Left renal pelvis (tissue), 4 donors: ENCODE results near the gene NOPCHAP1. TPM values are rescaled to one million over a fixed set of nuclear protein-coding genes. Genes with fewer than 3 reads are reported as not detected.
"Not testable (repeated sequence)": the region's sequence is repeated elsewhere in the genome, so short reads cannot be mapped to it uniquely, and the experiment has no call there.

Experiments
- DNase-seq, 4 donors: peaks; one replicate each; pipeline ENCODE4 v3.0.0-alpha.2; 2013; ENCODE audit warnings: low read depth in 4 of 4, low spot score in 3 of 4
- polyA plus RNA-seq, 4 donors: library from polyadenylated mRNA; unstranded; fragments of 120-200 nt; gene quantifications; one replicate each; pipeline ENCODE4 v1.2.1, GENCODE V29; 2013; ENCODE audit not compliant: insufficient read length in 4 of 4

Gene NOPCHAP1
- 10 to 100 TPM; 12.3 to 15.1 (median 13.0) TPM for polyA plus RNA-seq

DNA sequence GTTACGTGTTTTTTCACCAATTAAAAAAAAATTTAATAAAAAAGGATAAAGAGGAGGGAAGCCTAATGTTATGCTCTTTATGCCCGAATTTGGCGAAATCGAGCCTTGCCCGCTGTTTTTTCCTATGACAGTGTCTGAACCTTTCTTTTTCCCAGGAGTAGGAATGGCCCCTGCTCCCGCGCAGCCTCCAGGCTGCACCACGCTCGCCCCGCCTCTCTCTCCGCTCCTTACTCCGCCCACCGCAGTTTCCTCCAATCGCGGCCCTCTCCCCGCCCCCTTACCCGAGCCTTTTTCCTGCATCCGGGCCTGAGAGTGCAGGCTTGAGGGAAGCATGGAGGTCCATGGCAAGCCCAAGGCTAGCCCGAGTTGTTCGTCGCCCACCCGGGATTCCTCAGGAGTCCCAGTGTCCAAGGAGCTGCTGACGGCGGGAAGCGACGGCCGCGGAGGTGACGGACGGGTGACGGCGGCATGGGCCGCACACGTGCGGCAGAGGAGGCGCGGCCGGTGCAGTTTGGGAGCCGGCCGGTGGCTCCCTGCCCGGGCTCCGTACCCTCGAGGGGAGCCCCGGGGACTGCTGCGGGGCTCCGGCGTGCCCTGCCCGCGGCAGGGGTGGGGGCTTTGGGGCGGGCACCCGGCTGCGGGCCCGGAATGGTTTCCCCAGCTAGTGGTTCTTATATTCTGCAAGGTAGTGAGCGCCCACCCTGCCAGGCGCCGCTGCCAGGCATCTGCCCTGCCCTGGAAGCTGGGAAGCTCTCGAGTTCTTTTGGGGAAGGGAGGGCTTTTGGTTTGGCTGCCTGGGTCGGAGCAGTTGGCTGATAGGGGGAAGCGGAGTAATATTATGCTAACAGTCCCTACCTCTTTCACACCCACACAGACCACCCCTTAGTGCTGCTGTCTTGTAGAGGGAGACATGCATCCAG, at the start of gene NOPCHAP1:
NOPCHAP1 (plus strand) TSS at position 295 of the 920 bp plus-strand sequence; CDS start at position 332, 37 bp downstream.
- peak; percentile 74 to 81 (median 78) for DNase-seq

GRCh38 chr12:104938371-104938770, 47.7 kb upstream of the NOPCHAP1 start:
- no peak for DNase-seq

DNA sequence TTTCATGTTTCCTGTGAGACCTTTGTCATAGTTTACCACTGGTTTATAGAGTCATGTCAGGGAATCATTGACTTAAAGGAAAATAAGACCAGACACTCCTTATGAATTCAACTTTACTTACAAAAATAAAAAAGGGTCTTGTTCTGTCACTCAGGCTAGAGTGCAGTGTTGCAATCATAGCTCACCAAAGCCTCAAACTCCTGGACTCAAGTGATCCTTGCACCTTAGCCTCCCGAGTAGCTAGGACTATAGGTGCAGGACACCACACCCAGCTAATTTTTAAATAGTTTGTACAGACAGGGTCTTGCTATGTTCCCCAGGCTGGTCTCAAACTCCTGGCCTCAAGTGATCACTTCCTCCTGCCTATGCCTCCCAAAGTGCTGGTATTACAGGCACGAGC, 47.0 kb upstream of the NOPCHAP1 start:
- DNase-seq: no peak

- no peak for DNase-seq
Observed at GRCh38 chr12:104941454-104941853, 44.7 kb upstream of the NOPCHAP1 start.

- no peak for DNase-seq
Observed at GRCh38 chr12:104942075-104942474, 44.0 kb upstream of the NOPCHAP1 start.

DNA sequence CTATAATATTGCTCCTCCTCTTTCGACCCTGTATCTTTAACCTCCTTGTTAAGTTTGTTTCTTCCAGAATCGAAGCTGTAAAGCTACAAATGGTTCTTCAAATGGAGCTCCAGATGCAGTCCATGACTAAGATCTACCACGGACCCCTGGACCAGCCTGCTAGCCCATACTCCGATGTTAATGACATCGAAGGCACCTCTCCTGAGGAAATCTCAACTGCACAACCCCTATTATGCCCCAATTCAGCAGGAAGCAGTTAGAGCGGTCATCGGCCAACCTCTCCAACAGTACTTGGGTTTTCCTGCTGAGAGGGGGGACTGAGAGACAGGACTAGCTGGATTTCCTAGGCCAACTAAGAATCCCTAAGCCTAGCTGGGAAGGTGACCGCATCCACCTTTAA, 42.7 kb upstream of the NOPCHAP1 start:
- DNase-seq: not testable (repeated sequence)

- DNase-seq: no peak
Observed at GRCh38 chr12:104944252-104944651, 41.9 kb upstream of the NOPCHAP1 start.

DNA sequence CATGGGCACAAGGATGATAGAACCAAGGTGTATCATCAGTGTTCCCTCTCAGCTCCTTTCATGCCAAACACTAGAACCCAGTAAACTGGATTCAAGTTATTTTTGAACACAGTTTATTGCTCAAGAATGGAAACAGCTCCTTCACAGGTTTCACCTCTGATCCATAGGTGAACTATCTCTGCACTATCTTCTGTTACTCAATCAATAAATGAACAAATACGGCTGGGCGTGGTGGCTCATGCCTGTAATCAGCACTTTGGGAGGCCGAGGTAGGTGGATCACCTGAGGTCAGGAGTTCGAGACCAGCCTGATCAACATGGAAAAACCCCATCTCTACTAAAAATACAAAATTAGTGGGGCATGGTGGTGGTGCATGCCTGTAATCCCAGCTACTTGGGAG, 37.4 kb upstream of the NOPCHAP1 start:
- DNase-seq: not testable (repeated sequence)

DNA sequence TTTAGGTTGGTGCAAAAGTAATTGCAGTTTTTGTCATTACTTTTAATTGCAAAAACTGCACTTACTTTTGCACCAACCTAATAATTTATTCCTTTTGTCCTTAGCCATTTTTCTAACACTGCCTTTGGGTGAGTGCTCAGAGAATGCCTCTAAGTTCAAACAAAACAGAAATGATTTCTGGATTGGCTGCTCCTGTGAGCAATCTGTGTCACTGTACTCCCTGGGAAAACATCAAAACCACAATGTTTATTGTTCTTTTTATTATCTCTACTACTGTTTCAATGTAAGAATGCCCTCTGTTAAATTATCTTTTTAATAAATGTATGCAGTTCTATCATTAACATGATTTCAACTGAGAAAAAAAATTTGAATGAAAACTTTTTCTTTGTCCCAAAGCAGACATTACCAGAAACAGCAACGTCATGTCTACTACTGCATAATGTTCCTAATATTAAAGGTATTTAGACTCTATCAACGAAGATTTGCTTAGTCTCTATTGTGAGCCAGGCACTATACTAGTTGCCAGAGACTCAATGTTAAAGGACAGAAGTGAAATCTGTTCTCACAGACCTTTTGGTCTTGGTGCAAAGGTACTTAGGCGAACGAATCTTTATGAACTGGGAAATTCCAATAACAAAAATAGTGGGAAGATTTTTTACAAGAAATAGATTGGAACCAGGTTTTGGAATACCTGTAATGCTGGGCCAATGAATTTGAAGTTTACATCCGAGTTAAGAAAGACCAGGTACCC, 34.2 kb upstream of the NOPCHAP1 start:
- DNase-seq: no peak

DNA sequence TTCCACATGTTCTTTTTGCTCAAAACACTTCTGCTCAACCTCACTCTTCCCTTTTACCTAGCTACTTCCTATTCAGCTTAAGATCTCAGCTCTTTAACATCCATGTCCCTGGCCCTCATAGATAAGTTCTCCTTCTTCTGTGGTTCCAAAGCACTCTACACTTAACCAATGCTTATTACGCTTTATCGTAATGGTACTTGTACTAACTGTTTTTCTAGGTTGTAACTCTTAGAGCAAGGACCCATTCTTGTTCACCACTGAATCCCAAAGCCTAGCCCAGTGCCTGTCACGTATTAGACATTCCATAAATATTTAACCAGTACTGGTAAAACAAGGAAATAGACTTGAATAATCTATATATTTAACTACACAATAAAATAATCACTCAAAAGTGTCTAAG, 33.3 kb upstream of the NOPCHAP1 start:
- DNase-seq: no peak

DNA sequence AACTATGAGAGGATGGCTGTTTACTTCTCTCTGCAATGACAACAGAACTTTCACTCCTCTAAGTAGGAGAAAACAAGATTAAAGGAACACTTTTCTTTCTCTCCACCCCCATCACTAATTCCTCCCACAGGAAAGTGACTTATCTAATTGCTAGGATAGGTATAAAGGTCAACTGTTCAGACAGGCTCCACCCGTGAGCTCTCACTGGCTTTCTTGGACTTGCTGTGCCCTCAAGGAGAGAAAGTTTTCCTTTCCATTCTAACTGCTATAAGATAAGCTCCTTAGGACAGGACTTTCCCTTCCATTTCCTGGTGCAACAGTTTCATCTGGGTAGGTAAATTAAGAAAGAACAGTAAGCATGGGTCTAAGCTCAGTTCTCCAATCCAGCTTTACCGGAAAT, 32.8 kb upstream of the NOPCHAP1 start:
- DNase-seq: no peak

DNA sequence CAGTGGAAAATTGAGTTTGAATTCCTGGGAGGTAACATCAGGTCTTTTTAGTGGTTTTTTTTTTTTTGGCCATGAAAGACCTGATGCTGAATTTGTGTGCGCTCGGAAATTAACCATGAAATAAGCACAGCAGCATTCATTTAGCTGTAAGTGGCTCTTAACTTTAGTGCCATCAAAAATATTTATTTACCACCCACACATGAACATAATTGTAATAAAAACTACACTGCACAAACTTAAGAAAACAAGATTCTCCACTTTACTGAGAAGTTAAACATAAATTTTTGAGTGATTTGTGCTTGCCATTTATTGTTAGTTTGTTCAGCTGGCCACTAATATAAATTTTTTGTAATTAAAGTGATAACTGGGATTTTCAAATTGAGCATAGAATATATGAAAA, 30.4 kb upstream of the NOPCHAP1 start:
- no peak for DNase-seq

DNA sequence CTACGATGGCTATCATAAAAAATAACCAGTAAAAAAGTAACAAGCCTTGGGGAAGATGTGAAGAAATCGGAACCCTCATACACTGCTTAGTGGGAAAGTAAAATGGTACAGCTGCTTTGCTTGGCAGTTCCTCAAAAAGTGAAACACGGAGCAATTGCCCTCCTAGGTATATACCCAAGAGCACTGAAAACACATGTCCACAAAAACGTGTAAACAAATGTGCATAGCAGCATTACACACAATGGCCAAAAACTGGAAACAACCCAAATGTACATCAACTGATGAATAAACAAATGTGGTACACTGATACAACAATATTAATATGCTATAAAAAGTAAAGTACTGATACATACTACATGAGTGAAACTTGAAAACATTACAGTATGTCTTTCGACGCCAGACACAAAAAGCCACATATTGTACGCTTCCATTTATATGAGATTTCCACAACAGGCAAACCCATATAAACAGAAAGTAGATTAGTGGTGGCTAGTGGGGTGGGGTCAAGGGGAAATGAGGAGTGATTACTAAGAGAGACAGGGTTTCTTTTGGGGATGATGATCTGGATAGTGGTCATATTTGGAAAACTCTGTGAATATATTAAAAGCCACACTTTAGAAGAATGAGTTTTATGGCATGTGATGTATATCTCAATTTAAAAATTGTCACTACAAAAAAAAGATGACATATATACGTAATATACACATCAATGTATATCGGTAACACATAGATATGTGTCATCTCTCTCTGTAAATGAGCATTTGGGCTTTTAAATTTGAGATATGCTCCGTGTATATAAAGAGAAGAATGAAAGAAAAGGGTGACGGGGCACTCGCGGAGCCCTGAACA, 29.0 kb upstream of the NOPCHAP1 start:
- DNase-seq: no peak

DNA sequence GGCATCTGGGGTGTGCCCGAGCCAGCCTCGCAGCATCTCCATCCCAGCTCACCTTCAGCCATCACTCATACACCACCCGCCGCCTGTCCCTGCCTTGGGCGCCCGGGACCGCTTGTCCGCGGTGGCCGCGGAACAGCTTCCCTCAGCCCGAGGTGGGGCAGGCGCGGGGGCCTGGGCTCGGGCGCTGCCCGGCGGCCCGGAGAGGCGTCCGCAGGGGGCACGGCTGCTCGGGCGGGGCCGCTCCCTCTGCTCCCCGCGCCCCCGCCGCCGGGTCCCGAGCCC, 28.5 kb upstream of the NOPCHAP1 start:
- no peak for DNase-seq

GRCh38 chr12:104958001-104958804, 27.9 kb upstream of the NOPCHAP1 start, which contains the start of gene SLC41A2:
Gene SLC41A2 (minus strand): TSS chr12:104958290. CDS start chr12:104928527, 29,763 bp downstream.
- peak in 3 of 4 donors; percentile 37 to 56 (median 40) for DNase-seq

DNA sequence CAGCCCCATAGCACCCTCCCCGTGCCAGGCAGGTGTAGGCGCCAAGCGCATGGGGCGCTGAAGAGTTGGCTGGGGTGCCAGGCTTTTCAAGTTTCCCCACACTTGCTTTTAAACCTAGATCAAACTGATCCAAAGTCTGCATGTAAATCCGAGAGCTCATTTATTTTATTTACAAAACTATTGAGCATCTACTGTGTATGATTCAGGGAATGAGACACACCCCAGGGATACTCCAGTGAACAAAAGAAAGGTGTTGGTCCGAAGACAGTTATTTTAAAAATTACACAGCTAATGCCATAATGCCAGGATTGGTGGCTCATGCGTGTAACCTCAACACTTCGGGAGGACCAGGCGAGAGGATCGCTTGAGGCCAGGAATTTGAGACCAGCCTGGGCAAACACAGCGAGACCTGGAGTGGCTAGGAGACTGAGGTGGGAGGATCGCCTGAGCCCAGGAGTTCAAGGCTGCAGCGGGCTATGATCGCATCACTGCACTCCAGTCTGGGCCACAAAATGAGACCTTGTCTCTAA, 27.2 kb upstream of the NOPCHAP1 start:
- DNase-seq: no peak

- DNase-seq: no peak
Observed at GRCh38 chr12:104959335-104959841, 26.7 kb upstream of the NOPCHAP1 start.

DNA sequence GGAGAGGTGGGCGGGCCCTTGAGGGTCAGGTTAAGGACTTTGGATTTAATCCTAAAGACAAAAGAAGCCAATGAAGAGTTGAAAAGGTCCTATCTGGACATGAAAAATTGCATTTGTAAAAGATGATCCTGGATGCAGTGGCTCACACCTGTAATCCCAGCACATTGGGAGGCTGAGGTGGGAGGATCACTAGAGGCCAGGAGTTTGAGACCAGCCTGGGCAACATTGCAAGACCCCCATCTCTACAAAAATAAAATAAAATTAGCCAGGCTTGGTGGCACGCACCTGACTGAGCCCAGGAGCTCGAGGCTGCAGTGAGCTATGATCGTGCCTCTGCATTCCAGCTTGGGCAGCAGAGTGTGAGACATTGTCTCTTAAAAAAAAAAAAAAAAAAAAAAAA, 25.7 kb upstream of the NOPCHAP1 start:
- DNase-seq: no peak

- no peak for DNase-seq
Observed at GRCh38 chr12:104963757-104964156, 22.4 kb upstream of the NOPCHAP1 start.
